Measurements from ENCODE around the gene FAM228B. TPM values are rescaled to one million over a fixed set of nuclear protein-coding genes. Genes with fewer than 3 reads are reported as not detected.

The FAM228B gene
- total RNA-seq, 2 experiments from 2014 or later: 3.8 to 9.6 TPM

DNA sequence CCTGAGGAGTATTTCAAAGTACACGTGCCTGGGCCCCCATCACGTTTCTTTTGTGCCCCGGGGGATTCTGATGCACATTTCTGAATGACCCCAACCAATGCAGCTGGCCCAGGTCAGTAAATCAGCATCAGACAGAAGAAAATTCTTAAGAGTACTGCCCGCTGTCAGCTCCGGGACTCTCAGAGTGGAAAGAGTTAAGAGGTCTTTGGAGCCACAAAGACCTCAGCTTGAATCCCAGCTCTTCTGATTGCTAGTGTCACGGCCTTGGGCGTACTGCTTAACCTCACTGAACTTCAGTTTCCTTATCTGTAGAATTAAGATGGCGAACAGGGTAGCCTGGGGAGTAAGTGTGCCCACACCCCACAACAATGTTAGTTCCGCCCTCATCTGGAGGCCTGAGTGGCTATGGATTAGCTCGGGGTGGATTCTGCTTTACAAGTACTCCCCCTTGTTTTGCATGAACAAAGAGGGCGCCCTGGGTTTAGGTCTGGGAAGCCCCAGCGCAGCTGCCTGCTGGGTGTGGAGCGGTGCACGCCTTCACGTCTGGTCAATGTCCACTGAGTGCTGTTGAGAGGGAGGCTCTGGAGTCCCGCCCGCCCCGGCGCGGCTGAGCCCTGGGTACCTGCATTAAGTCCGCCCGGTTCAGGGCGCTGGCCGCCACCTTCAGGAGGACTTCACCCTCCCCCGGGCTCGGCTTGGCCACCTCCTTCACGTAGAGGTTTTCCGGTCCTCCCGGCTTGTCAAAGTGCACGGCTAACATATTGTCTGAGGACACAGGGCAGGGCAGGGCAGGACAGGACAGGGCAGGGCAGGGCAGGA is 39.5 kb upstream of the FAM228B start:
- Histone ChIP-seq H3K4me2 (ENCODE audit: low read length) (peak overlapping the region; percentile 80), H3K36me3 (ENCODE audit: insufficient read depth, low read length) (no peaks in the 10 kb centered on the region), H3K79me2 (ENCODE audit: insufficient read depth, low read depth, low read length) (no peaks in the 10 kb centered on the region), H2AFZ (ENCODE audit: low read length) (peak overlapping the region; percentile 83; the same call in 1 of the 2 replicates), H3K9me3 (ENCODE audit: low read length) (no peaks in the 10 kb centered on the region), H3K4me1 (ENCODE audit: insufficient read depth, low read length, poor library complexity, severe bottlenecking) (peaks cover 15% of the 10 kb centered on the region), H3K4me3 (ENCODE audit: low read depth, low read length, poor library complexity, severe bottlenecking) (peak overlapping the region; percentile 67), H4K20me1 (ENCODE audit: insufficient read depth, low read length) (no peaks in the 10 kb centered on the region), H3K9me2 (ENCODE audit: insufficient read depth, low read length) (no peaks in the 10 kb centered on the region), H3K27ac (ENCODE audit: low read depth, low read length, poor library complexity, severe bottlenecking) (peak overlapping the region; percentile 31)
- intact Hi-C loops (cut with micrococcal nuclease; ENCODE audit: unreplicated experiment): loop anchor here (2.0 kb wide), 5 partner anchors 57 to 299 kb away; partner anchors contain the start of gene ATAD2B
- POLR2A ChIA-PET: interaction anchor here (0.5 to 2.2 kb wide), 3 partner anchors 157 to 567 kb away, joined by 3 to 13 read pairs (median 3); partner anchors contain the start of gene ATAD2B
- CTCF ChIA-PET (ENCODE audit: unreplicated experiment): interaction anchor here (0.8 to 1.4 kb wide), 2 partner anchors 8 to 159 kb away, joined by 3 to 8 read pairs; partner anchors contain the start of gene SF3B6
- no TSS peak for BruUV-seq (replicated peaks)
- TF ChIP-seq, protein P1, sequence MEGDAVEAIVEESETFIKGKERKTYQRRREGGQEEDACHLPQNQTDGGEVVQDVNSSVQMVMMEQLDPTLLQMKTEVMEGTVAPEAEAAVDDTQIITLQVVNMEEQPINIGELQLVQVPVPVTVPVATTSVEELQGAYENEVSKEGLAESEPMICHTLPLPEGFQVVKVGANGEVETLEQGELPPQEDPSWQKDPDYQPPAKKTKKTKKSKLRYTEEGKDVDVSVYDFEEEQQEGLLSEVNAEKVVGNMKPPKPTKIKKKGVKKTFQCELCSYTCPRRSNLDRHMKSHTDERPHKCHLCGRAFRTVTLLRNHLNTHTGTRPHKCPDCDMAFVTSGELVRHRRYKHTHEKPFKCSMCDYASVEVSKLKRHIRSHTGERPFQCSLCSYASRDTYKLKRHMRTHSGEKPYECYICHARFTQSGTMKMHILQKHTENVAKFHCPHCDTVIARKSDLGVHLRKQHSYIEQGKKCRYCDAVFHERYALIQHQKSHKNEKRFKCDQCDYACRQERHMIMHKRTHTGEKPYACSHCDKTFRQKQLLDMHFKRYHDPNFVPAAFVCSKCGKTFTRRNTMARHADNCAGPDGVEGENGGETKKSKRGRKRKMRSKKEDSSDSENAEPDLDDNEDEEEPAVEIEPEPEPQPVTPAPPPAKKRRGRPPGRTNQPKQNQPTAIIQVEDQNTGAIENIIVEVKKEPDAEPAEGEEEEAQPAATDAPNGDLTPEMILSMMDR (conservative IDR thresholded peaks at IDR 0.05; ENCODE audit: low read length): no peak
- no peak for TF ChIP-seq EZH2phosphoT487 (IDR thresholded peaks at IDR 0.05; ENCODE audit: borderline replicate concordance, low read depth, low read length)
- DNase-seq (ENCODE audit: low spot score): peak; percentile 85

DNA sequence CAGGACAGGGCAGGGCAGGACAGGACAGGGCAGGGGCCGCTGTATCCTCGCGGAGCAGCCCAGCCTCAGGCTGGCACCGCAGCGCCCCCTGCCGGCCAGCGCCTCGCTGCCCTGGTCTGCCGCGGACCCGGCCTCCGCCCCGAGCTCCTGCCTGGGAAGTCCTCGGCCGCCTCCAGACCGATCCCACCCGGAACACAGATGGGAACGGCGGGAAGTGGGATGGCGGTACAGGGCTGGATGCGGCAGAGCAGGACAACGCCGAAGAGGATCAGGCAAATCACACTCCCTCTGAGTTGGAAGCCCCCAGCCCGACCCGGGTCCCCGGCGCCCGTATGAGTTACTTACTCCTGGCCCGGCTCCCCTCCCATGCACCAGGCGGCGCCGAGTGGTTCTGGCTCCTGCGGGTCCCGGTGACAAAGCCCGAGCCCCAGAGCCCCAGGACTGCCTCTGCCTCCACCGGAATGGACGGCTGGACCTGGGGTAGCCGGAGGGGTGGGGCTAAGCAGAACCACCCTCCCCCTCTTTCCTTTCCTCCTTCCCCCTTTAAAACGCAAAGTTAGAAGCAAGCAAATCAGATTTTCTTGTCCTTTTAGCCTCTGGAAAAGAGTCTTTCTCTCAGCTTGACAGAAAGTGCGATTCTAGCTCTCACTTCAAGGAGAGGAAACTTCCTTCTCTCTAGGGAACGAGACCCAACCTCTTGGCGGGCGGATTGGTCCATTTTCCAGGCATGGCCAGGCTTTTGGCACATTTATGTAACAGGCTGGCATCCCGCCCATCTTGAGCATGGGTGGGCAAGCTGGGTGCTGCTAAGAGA is 38.7 kb upstream of the FAM228B start, which contains the start of gene TP53I3:
TSS of gene TP53I3 (minus strand) at position 449 of the 814 bp plus-strand sequence. CDS start 508 bp downstream, outside the sequence.
- H2AFZ ChIP-seq (ENCODE audit: low read length): peak within 1 kb of the TSS; percentile 83; the same call in 1 of the 2 replicates
- H3K79me2 ChIP-seq (ENCODE audit: insufficient read depth, low read depth, low read length): no peaks in the 10 kb centered on the region
- CTCF ChIA-PET (ENCODE audit: unreplicated experiment): interaction anchor here (0.8 to 1.4 kb wide), 2 partner anchors 8 to 160 kb away, joined by 3 to 8 read pairs; partner anchors contain the start of gene SF3B6
- H3K27ac ChIP-seq (ENCODE audit: low read depth, low read length, poor library complexity, severe bottlenecking): peak within 1 kb of the TSS; percentile 31
- H3K4me3 ChIP-seq (ENCODE audit: low read depth, low read length, poor library complexity, severe bottlenecking): peak within 1 kb of the TSS; percentile 67
- BruUV-seq (replicated peaks): no TSS peak
- H3K36me3 ChIP-seq (ENCODE audit: insufficient read depth, low read length): no peaks in the 10 kb centered on the region
- intact Hi-C loops (cut with micrococcal nuclease; ENCODE audit: unreplicated experiment): loop anchor here (2.0 kb wide), 5 partner anchors 58 to 298 kb away; partner anchors contain the start of gene ATAD2B
- no peaks in the 10 kb centered on the region for H3K9me2 ChIP-seq (ENCODE audit: insufficient read depth, low read length)
- DNase-seq (ENCODE audit: low spot score): peak; percentile 75
- no peaks in the 10 kb centered on the region for H3K9me3 ChIP-seq (ENCODE audit: low read length)
- peaks cover 15% of the 10 kb centered on the region for H3K4me1 ChIP-seq (ENCODE audit: insufficient read depth, low read length, poor library complexity, severe bottlenecking)
- no peak for TF ChIP-seq EZH2phosphoT487 (IDR thresholded peaks at IDR 0.05; ENCODE audit: borderline replicate concordance, low read depth, low read length)
- TF ChIP-seq, protein P1 (conservative IDR thresholded peaks at IDR 0.05; ENCODE audit: low read length): peak; percentile 89
- peak within 1 kb of the TSS; percentile 80 for H3K4me2 ChIP-seq (ENCODE audit: low read length)
- POLR2A ChIA-PET: interaction anchor here (0.5 to 2.2 kb wide), 3 partner anchors 158 to 240 kb away, joined by 3 to 13 read pairs (median 3); partner anchors contain the start of gene ATAD2B
- no peaks in the 10 kb centered on the region for H4K20me1 ChIP-seq (ENCODE audit: insufficient read depth, low read length)

Data from OCI-LY7 (cell line).